IPS DF 4.7 (cell line): ENCODE data around the gene TMEM129.

Experiments
- DNase-seq: peaks from one replicate; pipeline ENCODE4 v3.0.0-alpha.2; 2013; ENCODE audit warnings: low spot score; ENCODE audit errors: extremely low read depth

TMEM129 gene

GRCh38 chr4:1669850-1670249 is 51.3 kb downstream of the TMEM129 start:
- no peak for DNase-seq

GRCh38 chr4:1669270-1669669 is 51.9 kb downstream of the TMEM129 start:
- DNase-seq, result no peak

- DNase-seq, result no peak
Measured at GRCh38 chr4:1668488-1668840, 52.7 kb downstream of the TMEM129 start.

- no peak for DNase-seq
Measured at GRCh38 chr4:1667273-1667672, 53.9 kb downstream of the TMEM129 start.

- no peak for DNase-seq
Measured at GRCh38 chr4:1666391-1666790, 54.7 kb downstream of the TMEM129 start.
